Adrenal gland (tissue), 5 donors: Measurements from ENCODE around the gene PRKG1.

Experiments used
- CTCF ChIP-seq, 6 experiments: fragments of 450-650 bp in 4 of 6; fragments of 200-600 bp in 2 of 6; sonication (generic) in 1 of 6; IDR thresholded peaks; 1 replicate in 5 of 6; 2 replicates in 1 of 6; pipeline versions ENCODE4 v1.5.1 to v1.8.0; 2016 to 2021; ENCODE audit warnings: antibody characterized with exemption in 6 of 6, mild to moderate bottlenecking in 2 of 6, moderate library complexity in 1 of 6
- POLR2A ChIP-seq, 2 donors: fragments of 450-650 bp; IDR thresholded peaks; one replicate each; pipeline ENCODE4 v1.6.1; 2017; ENCODE audit warnings: antibody characterized with exemption in 2 of 2, mild to moderate bottlenecking in 2 of 2, moderate library complexity in 1 of 2
- donor health status: DM: no; HTN: no; CAD: no.

- TF ChIP-seq CTCF (IDR thresholded peaks at IDR 0.05) (no peak), POLR2A (IDR thresholded peaks at IDR 0.05) (no peak)
These were observed 1031.7 kb downstream of the PRKG1 start for GRCh38 chr10:52106011-52106410.
